ENCODE results near the gene ITGA8. TPM values are rescaled to one million over a fixed set of nuclear protein-coding genes. Genes with fewer than 3 reads are reported as not detected.

The ITGA8 gene
- total RNA-seq, 2 experiments from 2014 or later: not detected

DNA sequence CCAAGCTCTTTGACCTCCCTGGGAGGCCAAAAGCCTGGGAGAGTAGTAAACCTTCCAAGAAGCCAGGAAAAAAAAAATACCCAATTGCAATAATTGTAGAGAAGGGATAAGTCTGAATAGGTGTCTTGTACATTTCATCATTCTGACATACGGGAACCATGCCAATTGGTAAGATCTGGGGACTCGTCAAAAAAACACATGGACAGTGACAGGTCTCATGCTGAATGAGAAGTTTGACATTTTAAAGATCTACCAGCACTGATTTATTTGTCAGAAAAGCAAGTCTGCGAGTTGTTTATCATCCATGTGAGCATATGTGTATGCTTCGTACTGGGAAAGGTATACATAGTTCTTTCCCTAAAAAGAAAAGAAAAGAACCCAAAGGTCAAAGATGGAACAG, 4.1 kb upstream of the ITGA8 start:
- H3K27me3 Mint-ChIP-seq: peaks cover 26% of the 10 kb centered on the region
- no peak for ATAC-seq (ENCODE audit: low read depth)

GRCh38 chr10:15720635-15721287, 1.0 kb upstream of the ITGA8 start:
- POLR2A ChIA-PET: no interaction called here
- Mint-ChIP-seq H3K4me3 (no peak overlapping the region), H3K4me1 (no peaks in the 10 kb centered on the region), H3K27me3 (peaks cover 53% of the 10 kb centered on the region), H3K36me3 (no peaks in the 10 kb centered on the region), H3K27ac (no peak overlapping the region), H3K9me3 (no peaks in the 10 kb centered on the region)
- no peak for DNase-seq
- no peak for ATAC-seq (ENCODE audit: low read depth)

More for the DNA sequence above, 4.1 kb upstream of the ITGA8 start:
- no peak for DNase-seq
- no peaks in the 10 kb centered on the region for H3K4me1 Mint-ChIP-seq
- H3K36me3 Mint-ChIP-seq: no peaks in the 10 kb centered on the region
- H3K27ac Mint-ChIP-seq: no peak overlapping the region
- POLR2A ChIA-PET: no interaction called here
- no peak overlapping the region for H3K4me3 Mint-ChIP-seq
- H3K9me3 Mint-ChIP-seq: no peaks in the 10 kb centered on the region

DNA sequence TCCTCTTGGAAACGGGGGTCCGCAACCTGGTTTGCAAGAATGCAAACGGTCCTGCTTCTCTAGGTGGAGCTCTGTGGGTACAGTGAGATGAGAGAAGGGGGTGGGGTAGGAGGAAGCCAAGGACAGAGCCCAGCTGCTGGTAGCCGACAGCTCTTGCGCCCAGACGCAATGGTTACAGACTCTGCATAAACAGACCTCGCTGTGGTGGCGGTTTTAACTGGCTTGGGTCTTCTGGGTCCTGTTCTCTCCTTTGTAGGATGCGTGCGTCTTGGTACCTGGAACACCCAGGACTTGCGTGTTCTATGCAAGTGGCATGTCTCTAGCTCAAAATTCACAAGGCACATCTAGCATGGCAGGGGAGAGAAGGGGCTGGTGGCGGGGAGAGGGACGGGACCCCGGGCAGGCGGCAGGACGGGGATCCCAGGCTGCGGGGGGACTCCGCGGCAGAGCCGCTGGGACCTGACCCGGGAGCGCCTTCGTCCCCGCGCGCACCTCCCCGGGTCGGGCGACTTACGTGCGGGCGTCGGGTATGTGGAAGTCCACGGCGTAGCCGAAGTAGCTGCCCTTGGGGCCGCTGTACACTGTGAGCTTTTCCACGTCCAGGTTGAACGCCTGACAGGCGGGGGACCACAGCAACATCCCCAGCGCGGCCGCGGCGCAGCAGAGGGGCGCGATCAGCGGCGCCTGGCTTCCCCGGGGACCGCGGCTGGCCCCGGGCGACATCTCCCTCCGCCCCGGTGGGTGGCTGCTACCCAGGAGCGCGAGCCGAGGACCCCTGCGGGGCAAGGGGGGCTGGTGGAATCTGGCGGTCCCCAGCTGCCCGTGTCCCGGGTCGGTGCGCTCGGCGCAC, 448 bp downstream of the ITGA8 start:
- H3K27me3 Mint-ChIP-seq: peaks cover 53% of the 10 kb centered on the region
- no peaks in the 10 kb centered on the region for H3K36me3 Mint-ChIP-seq
- POLR2A ChIA-PET: no interaction called here
- no peak overlapping the region for H3K4me3 Mint-ChIP-seq
- ATAC-seq (ENCODE audit: low read depth) (no peak), DNase-seq (no peak)
- no peaks in the 10 kb centered on the region for H3K9me3 Mint-ChIP-seq
- H3K27ac Mint-ChIP-seq: no peak overlapping the region
- no peaks in the 10 kb centered on the region for H3K4me1 Mint-ChIP-seq

DNA sequence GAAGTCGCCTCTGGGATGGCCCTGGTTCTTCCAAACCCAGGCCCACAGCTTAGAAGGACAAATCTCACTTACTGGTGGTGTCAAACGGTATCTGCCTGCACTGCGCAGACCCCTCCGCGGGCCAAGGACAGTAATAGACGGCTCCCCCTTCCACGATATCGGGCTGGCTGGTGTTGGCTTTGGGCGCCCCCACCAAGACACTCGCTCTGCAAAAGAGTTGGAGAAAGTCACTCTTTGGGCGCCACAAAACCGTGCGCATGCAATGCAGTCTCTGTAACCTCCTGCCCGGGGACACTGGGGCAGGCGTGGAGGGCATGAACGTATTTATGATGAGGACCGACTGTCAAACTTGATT, 1.1 kb downstream of the ITGA8 start:
- Mint-ChIP-seq H3K4me1 (no peaks in the 10 kb centered on the region), H3K4me3 (no peak overlapping the region), H3K9me3 (no peaks in the 10 kb centered on the region), H3K36me3 (no peaks in the 10 kb centered on the region), H3K27ac (no peak overlapping the region), H3K27me3 (peaks cover 55% of the 10 kb centered on the region)
- POLR2A ChIA-PET: no interaction called here
- DNase-seq (no peak), ATAC-seq (ENCODE audit: low read depth) (no peak)

DNA sequence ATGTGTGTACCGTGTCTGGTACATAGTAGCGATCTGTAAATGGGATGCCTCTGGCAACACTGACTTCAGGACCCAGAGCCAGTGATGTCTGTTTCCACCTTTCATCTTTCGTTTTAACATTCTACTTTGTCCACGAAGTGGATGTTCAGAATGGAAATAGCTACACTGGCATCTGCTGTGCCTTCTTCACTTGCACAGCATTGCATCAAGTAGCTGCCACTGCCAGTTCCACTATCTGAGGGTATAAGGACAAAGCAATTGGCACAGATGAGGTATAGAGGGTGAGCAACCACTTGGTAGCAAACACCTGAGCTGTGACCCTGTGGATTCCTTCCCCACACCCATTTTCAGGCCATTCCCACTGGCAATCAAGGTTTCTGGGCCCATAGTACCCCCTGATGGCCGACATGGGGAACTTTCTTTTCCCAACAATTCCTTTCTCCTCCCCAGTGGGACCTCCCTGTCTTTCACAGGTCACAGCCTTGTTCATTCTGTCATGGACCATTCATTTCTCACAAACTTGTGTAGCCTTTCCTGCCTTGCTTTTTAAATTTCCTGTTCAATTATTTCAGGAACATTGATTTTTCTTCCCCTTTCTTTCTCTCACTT, 4.0 kb downstream of the ITGA8 start:
- Mint-ChIP-seq H3K36me3 (no peaks in the 10 kb centered on the region), H3K27ac (no peak overlapping the region), H3K27me3 (peaks cover 53% of the 10 kb centered on the region), H3K4me1 (no peaks in the 10 kb centered on the region), H3K4me3 (no peak overlapping the region), H3K9me3 (no peaks in the 10 kb centered on the region)
- DNase-seq: no peak
- no peak for ATAC-seq (ENCODE audit: low read depth)
- POLR2A ChIA-PET: no interaction called here

DNA sequence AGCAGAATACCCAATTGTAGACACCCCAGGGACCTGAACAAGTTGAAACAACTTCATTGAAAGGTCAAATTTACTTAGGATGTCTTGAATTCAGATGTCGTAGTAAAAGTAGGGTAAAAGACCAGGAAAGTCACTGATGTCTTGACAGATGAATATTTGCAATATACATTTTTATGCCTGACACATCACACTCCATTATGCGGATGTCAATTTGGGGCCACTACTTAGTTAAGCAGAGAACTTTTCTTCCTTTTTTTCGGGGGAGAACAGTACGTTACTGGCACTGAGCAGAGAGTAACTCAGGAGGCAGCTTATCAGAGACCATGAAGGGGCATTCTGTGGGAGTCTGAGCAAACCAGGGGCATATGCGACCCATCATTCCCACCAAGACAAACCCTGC, 4.9 kb downstream of the ITGA8 start:
- no peak overlapping the region for H3K4me3 Mint-ChIP-seq
- no peak for DNase-seq
- ATAC-seq (ENCODE audit: low read depth): no peak
- POLR2A ChIA-PET: no interaction called here
- no peak overlapping the region for H3K27ac Mint-ChIP-seq
- H3K4me1 Mint-ChIP-seq: no peaks in the 10 kb centered on the region
- no peaks in the 10 kb centered on the region for H3K9me3 Mint-ChIP-seq
- peaks cover 46% of the 10 kb centered on the region for H3K27me3 Mint-ChIP-seq
- no peaks in the 10 kb centered on the region for H3K36me3 Mint-ChIP-seq

GRCh38 chr10:15712883-15713282, 6.8 kb downstream of the ITGA8 start:
- Mint-ChIP-seq H3K27me3 (peaks cover 33% of the 10 kb centered on the region), H3K4me1 (no peaks in the 10 kb centered on the region), H3K27ac (no peak overlapping the region), H3K36me3 (no peaks in the 10 kb centered on the region), H3K4me3 (no peak overlapping the region), H3K9me3 (no peaks in the 10 kb centered on the region)
- POLR2A ChIA-PET: no interaction called here
- DNase-seq: no peak
- no peak for ATAC-seq (ENCODE audit: low read depth)

DNA sequence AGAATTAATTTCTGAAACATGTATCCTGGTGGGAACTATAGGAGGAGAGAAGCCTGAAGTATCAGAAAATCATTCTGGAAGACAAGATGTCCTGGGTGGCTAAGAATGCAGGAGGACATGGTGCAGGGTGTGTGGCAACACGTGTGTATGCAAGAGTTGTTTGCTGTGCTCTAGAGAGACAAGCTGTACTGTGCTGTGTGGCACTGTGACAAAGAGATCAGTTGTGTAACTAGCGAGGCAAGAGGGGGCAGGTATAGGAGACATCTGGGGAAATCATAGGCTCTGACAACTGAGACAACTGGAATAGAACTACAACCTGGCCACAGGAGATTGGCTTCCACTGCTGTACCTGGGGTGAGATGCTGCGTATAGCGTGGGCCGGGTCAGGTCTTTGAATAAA, 9.3 kb downstream of the ITGA8 start:
- DNase-seq: no peak
- POLR2A ChIA-PET: no interaction called here
- peaks cover 14% of the 10 kb centered on the region for H3K27me3 Mint-ChIP-seq
- H3K9me3 Mint-ChIP-seq: no peaks in the 10 kb centered on the region
- H3K27ac Mint-ChIP-seq: no peak overlapping the region
- no peak for ATAC-seq (ENCODE audit: low read depth)
- no peak overlapping the region for H3K4me3 Mint-ChIP-seq
- H3K36me3 Mint-ChIP-seq: no peaks in the 10 kb centered on the region
- H3K4me1 Mint-ChIP-seq: no peaks in the 10 kb centered on the region

DNA sequence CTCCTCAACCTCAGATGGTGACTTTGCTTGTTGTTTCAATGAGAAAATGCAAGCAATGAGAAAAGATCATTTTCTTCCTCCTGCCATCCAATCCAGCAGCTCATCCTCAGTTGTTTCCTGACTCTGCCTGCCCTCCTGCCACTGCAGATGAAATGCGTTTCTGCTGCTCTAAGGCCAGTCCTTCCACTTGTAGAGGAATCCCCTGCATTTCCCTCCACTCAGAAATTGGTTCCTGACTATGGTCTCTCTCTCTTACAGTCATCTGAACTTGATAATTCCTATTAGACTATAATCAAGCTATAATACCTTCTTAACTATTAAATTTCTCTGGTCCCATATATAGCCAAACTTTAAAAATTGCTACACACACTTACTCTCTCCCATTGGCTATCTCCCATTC, 14.4 kb downstream of the ITGA8 start:
- Mint-ChIP-seq H3K9me3 (no peaks in the 10 kb centered on the region), H3K27ac (no peak overlapping the region), H3K4me3 (no peak overlapping the region), H3K36me3 (no peaks in the 10 kb centered on the region), H3K27me3 (no peaks in the 10 kb centered on the region), H3K4me1 (no peaks in the 10 kb centered on the region)
- DNase-seq (no peak), ATAC-seq (ENCODE audit: low read depth) (no peak)
- POLR2A ChIA-PET: no interaction called here

GRCh38 chr10:15704581-15704968, 15.1 kb downstream of the ITGA8 start:
- H3K4me1 Mint-ChIP-seq: no peaks in the 10 kb centered on the region
- ATAC-seq (ENCODE audit: low read depth) (no peak), DNase-seq (no peak)
- no peaks in the 10 kb centered on the region for H3K9me3 Mint-ChIP-seq
- no peaks in the 10 kb centered on the region for H3K27me3 Mint-ChIP-seq
- no peak overlapping the region for H3K27ac Mint-ChIP-seq
- no peak overlapping the region for H3K4me3 Mint-ChIP-seq
- no peaks in the 10 kb centered on the region for H3K36me3 Mint-ChIP-seq
- POLR2A ChIA-PET: no interaction called here

DNA sequence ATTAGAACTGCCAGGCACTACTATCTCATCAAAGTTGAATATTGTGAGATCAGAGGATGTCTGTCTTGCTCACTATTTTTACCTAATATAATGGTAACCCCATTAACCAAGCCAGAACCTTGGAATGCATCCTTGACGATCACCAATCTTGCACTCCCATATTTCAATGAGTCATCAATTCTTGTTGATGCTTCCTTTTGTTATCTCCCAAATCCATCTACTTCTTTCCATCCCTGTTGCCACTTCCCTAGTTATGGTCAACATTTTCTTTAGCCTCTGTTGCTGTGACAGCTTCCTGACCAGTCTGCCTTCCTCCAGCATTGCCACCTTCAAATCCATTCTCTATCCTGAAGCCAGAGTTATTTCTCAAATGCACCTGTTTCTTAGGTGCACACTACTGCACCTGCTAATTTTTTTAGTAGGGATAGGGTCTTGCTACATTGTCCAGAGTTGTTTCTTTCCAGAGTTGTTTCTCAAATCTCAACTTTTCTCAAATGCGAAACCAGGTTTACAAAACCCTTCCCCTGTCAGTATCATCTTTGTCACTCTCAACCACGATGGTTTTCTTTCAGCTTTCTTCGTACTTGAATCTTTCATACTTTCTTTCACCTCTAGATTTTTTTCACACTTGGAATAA, 15.7 kb downstream of the ITGA8 start:
- Mint-ChIP-seq H3K36me3 (no peaks in the 10 kb centered on the region), H3K4me1 (no peaks in the 10 kb centered on the region), H3K9me3 (no peaks in the 10 kb centered on the region), H3K4me3 (no peak overlapping the region), H3K27me3 (no peaks in the 10 kb centered on the region), H3K27ac (no peak overlapping the region)
- DNase-seq (no peak), ATAC-seq (ENCODE audit: low read depth) (no peak)
- POLR2A ChIA-PET: no interaction called here

DNA sequence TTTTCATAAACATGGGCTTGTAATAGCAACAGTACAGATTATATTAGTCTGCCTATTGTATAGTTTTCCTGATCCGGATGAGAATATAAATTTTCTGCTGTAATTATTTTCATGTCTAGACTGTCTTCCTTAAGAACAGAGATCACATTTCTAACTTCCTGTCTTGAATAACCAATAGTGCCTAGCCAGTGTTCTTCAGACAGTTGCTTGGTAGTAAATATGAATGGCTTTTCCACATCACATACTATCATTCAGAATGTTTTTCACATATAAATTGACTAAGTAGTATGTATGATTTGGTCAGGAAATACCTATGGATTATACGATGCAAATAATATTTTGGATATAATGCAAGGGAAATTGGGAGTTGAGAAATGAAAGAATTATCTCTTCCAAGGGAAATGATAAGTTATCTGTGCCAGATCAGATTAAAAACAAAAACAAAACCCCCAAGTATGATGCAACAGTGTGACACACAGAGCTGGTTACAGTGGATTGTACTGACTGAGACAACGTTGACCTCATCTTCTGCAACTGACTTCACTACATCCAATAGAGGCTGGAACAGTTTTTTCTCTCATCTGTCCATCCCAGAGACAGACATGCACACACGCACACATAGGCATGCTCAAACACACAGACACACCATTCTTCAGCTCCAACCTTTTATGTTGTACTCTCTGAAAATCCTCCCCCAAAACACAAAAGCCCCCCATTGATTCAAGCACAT, 16.4 kb downstream of the ITGA8 start:
- POLR2A ChIA-PET: no interaction called here
- no peaks in the 10 kb centered on the region for H3K9me3 Mint-ChIP-seq
- H3K27me3 Mint-ChIP-seq: no peaks in the 10 kb centered on the region
- H3K4me3 Mint-ChIP-seq: no peak overlapping the region
- no peak for ATAC-seq (ENCODE audit: low read depth)
- no peak for DNase-seq
- no peak overlapping the region for H3K27ac Mint-ChIP-seq
- no peaks in the 10 kb centered on the region for H3K36me3 Mint-ChIP-seq
- no peaks in the 10 kb centered on the region for H3K4me1 Mint-ChIP-seq

- Mint-ChIP-seq H3K36me3 (no peaks in the 10 kb centered on the region), H3K9me3 (no peaks in the 10 kb centered on the region), H3K27ac (no peak overlapping the region), H3K4me3 (no peak overlapping the region), H3K27me3 (no peaks in the 10 kb centered on the region), H3K4me1 (no peaks in the 10 kb centered on the region)
- POLR2A ChIA-PET: no interaction called here
- DNase-seq: no peak
- no peak for ATAC-seq (ENCODE audit: low read depth)
These were observed 19.5 kb downstream of the ITGA8 start for GRCh38 chr10:15700078-15700674.

All from activated naive CD8-positive, alpha-beta T cell treated with anti-CD3 and anti-CD28 coated beads, Interleukin-2, amount 10 ng/mL, durations not matched to agents 7 days and 5 days (primary cell).